Stimulated activated memory B cell treated with anti-CD40 and anti-IgM and Interleukin-4, amounts not matched to agents 10 μg/mL and 1 μg/mL and 100 μg/mL, for 72 hours (primary cell): Measurements from ENCODE around the gene ZNF827.

Experiments
- ATAC-seq: fragments of 150-1000 bp; cut with Tn5 transposase; 2 replicates; pipeline ENCODE4 v1.10.0; 2021
- H3K27ac Mint-ChIP-seq: one replicate; pipeline ENCODE4 v1.8.0; 2022; ENCODE audit warnings: mild to moderate bottlenecking, mixed read lengths
- H3K27me3 Mint-ChIP-seq: one replicate; pipeline ENCODE4 v1.8.0; 2022; ENCODE audit warnings: mixed read lengths
- H3K36me3 Mint-ChIP-seq: one replicate; pipeline ENCODE4 v1.8.0; 2022; ENCODE audit warnings: mixed read lengths
- H3K4me1 Mint-ChIP-seq: one replicate; pipeline ENCODE4 v1.8.0; 2022; ENCODE audit warnings: mixed read lengths
- H3K4me3 Mint-ChIP-seq: one replicate; pipeline ENCODE4 v1.8.0; 2022; ENCODE audit warnings: mild to moderate bottlenecking, moderate library complexity, mixed read lengths
- H3K9me3 Mint-ChIP-seq: one replicate; pipeline ENCODE4 v1.8.0; 2022; ENCODE audit warnings: mixed read lengths

The ZNF827 gene

GRCh38 chr4:145937971-145938611, 532 bp downstream of the ZNF827 start:
- H3K27me3 Mint-ChIP-seq, result no peaks in the 10 kb centered on the region
- peak overlapping the region; percentile 92 for H3K4me3 Mint-ChIP-seq
- H3K27ac Mint-ChIP-seq, result peak overlapping the region; percentile 88
- H3K36me3 Mint-ChIP-seq, result no peaks in the 10 kb centered on the region
- H3K9me3 Mint-ChIP-seq, result no peaks in the 10 kb centered on the region
- H3K4me1 Mint-ChIP-seq, result peaks cover 30% of the 10 kb centered on the region
- peak; percentile 67 for ATAC-seq

GRCh38 chr4:145936997-145937901, 1.4 kb downstream of the ZNF827 start:
- ATAC-seq, result peak; percentile 47
- no peaks in the 10 kb centered on the region for H3K27me3 Mint-ChIP-seq
- H3K36me3 Mint-ChIP-seq, result no peaks in the 10 kb centered on the region
- no peaks in the 10 kb centered on the region for H3K9me3 Mint-ChIP-seq
- peaks cover 36% of the 10 kb centered on the region for H3K4me1 Mint-ChIP-seq
- H3K4me3 Mint-ChIP-seq, result peak overlapping the region; percentile 94
- peak overlapping the region; percentile 88 for H3K27ac Mint-ChIP-seq

- peak overlapping the region; percentile 88 for H3K27ac Mint-ChIP-seq
- no peaks in the 10 kb centered on the region for H3K27me3 Mint-ChIP-seq
- H3K4me1 Mint-ChIP-seq, result peaks cover 41% of the 10 kb centered on the region
- ATAC-seq, result peak; percentile 76
- H3K9me3 Mint-ChIP-seq, result no peaks in the 10 kb centered on the region
- no peaks in the 10 kb centered on the region for H3K36me3 Mint-ChIP-seq
- peak overlapping the region; percentile 94 for H3K4me3 Mint-ChIP-seq
Observed at GRCh38 chr4:145936142-145936996, 2.3 kb downstream of the ZNF827 start.

- H3K27ac Mint-ChIP-seq, result peak overlapping the region; percentile 88
- H3K4me3 Mint-ChIP-seq, result peak overlapping the region; percentile 94
- no peaks in the 10 kb centered on the region for H3K9me3 Mint-ChIP-seq
- ATAC-seq, result no peak
- H3K4me1 Mint-ChIP-seq, result peaks cover 50% of the 10 kb centered on the region
- H3K36me3 Mint-ChIP-seq, result no peaks in the 10 kb centered on the region
- H3K27me3 Mint-ChIP-seq, result no peaks in the 10 kb centered on the region
Observed at GRCh38 chr4:145935253-145936141, 3.1 kb downstream of the ZNF827 start.

- Mint-ChIP-seq H3K9me3 (no peaks in the 10 kb centered on the region), H3K36me3 (no peaks in the 10 kb centered on the region), H3K27me3 (no peaks in the 10 kb centered on the region), H3K27ac (peak overlapping the region; percentile 88), H3K4me1 (peaks cover 58% of the 10 kb centered on the region), H3K4me3 (peak overlapping the region; percentile 94)
- ATAC-seq, result no peak
Observed at GRCh38 chr4:145934434-145935047, 4.1 kb downstream of the ZNF827 start.

GRCh38 chr4:145933134-145933533, 5.5 kb downstream of the ZNF827 start:
- ATAC-seq, result no peak
- peak overlapping the region; percentile 88 for H3K27ac Mint-ChIP-seq
- peaks cover 69% of the 10 kb centered on the region for H3K4me1 Mint-ChIP-seq
- H3K4me3 Mint-ChIP-seq, result no peak overlapping the region
- no peaks in the 10 kb centered on the region for H3K27me3 Mint-ChIP-seq
- H3K9me3 Mint-ChIP-seq, result no peaks in the 10 kb centered on the region
- H3K36me3 Mint-ChIP-seq, result no peaks in the 10 kb centered on the region

- Mint-ChIP-seq H3K27me3 (no peaks in the 10 kb centered on the region), H3K4me3 (no peak overlapping the region), H3K36me3 (peaks cover 7% of the 10 kb centered on the region), H3K4me1 (peaks cover 82% of the 10 kb centered on the region), H3K27ac (peak overlapping the region; percentile 71), H3K9me3 (no peaks in the 10 kb centered on the region)
- no peak for ATAC-seq
Observed at GRCh38 chr4:145931403-145931802, 7.2 kb downstream of the ZNF827 start.

GRCh38 chr4:145930592-145930991, 8.0 kb downstream of the ZNF827 start:
- Mint-ChIP-seq H3K9me3 (peaks cover 6% of the 10 kb centered on the region), H3K27me3 (no peaks in the 10 kb centered on the region), H3K4me3 (no peak overlapping the region), H3K36me3 (peaks cover 15% of the 10 kb centered on the region), H3K4me1 (peaks cover 82% of the 10 kb centered on the region), H3K27ac (peak overlapping the region; percentile 71)
- ATAC-seq, result peak; percentile 37

- peaks cover 77% of the 10 kb centered on the region for H3K4me1 Mint-ChIP-seq
- H3K4me3 Mint-ChIP-seq, result no peak overlapping the region
- peaks cover 13% of the 10 kb centered on the region for H3K9me3 Mint-ChIP-seq
- peaks cover 25% of the 10 kb centered on the region for H3K36me3 Mint-ChIP-seq
- no peaks in the 10 kb centered on the region for H3K27me3 Mint-ChIP-seq
- peak overlapping the region; percentile 71 for H3K27ac Mint-ChIP-seq
- no peak for ATAC-seq
Observed at GRCh38 chr4:145929415-145930178, 9.0 kb downstream of the ZNF827 start.

GRCh38 chr4:145928748-145929147, 9.9 kb downstream of the ZNF827 start:
- peak overlapping the region; percentile 55 for H3K27ac Mint-ChIP-seq
- H3K36me3 Mint-ChIP-seq, result peaks cover 33% of the 10 kb centered on the region
- no peak overlapping the region for H3K4me3 Mint-ChIP-seq
- H3K27me3 Mint-ChIP-seq, result no peaks in the 10 kb centered on the region
- H3K9me3 Mint-ChIP-seq, result peaks cover 14% of the 10 kb centered on the region
- ATAC-seq, result no peak
- peaks cover 77% of the 10 kb centered on the region for H3K4me1 Mint-ChIP-seq

- H3K36me3 Mint-ChIP-seq, result peaks cover 34% of the 10 kb centered on the region
- H3K27me3 Mint-ChIP-seq, result no peaks in the 10 kb centered on the region
- peaks cover 68% of the 10 kb centered on the region for H3K4me1 Mint-ChIP-seq
- H3K9me3 Mint-ChIP-seq, result peaks cover 14% of the 10 kb centered on the region
- H3K4me3 Mint-ChIP-seq, result no peak overlapping the region
- H3K27ac Mint-ChIP-seq, result no peak overlapping the region
- no peak for ATAC-seq
Observed at GRCh38 chr4:145927030-145927429, 11.6 kb downstream of the ZNF827 start.

GRCh38 chr4:145921231-145921630, 17.4 kb downstream of the ZNF827 start:
- no peak for ATAC-seq
- peak overlapping the region; percentile 32 for H3K27ac Mint-ChIP-seq
- no peak overlapping the region for H3K4me3 Mint-ChIP-seq

GRCh38 chr4:145920205-145920604, 18.4 kb downstream of the ZNF827 start:
- no peaks in the 10 kb centered on the region for H3K27me3 Mint-ChIP-seq
- H3K36me3 Mint-ChIP-seq, result peaks cover 59% of the 10 kb centered on the region
- peaks cover 6% of the 10 kb centered on the region for H3K9me3 Mint-ChIP-seq
- no peak for ATAC-seq
- peaks cover 66% of the 10 kb centered on the region for H3K4me1 Mint-ChIP-seq
- H3K27ac Mint-ChIP-seq, result peak overlapping the region; percentile 32
- no peak overlapping the region for H3K4me3 Mint-ChIP-seq

More at GRCh38 chr4:145921231-145921630, 17.4 kb downstream of the ZNF827 start:
- peaks cover 13% of the 10 kb centered on the region for H3K9me3 Mint-ChIP-seq
- H3K27me3 Mint-ChIP-seq, result no peaks in the 10 kb centered on the region
- H3K36me3 Mint-ChIP-seq, result peaks cover 63% of the 10 kb centered on the region
- peaks cover 62% of the 10 kb centered on the region for H3K4me1 Mint-ChIP-seq
